Renal cortical epithelial cell (primary cell): ENCODE results near the gene G6PD. TPM values are rescaled to one million over a fixed set of nuclear protein-coding genes. Genes with fewer than 3 reads are reported as not detected.

Experiments used
- DNase-seq: peaks from one replicate; pipeline ENCODE4 v3.0.0-alpha.2; 2011; ENCODE audit warnings: low read depth
- total RNA-seq: library from RNA; depleted of rRNA; stranded (reverse); fragments of >200 nt; gene quantifications from 2 replicates; pipeline ENCODE4 v1.2.3, GENCODE V29; 2014

The G6PD gene
- total RNA-seq, 1 donor from 2014 or later = 152 TPM

DNA sequence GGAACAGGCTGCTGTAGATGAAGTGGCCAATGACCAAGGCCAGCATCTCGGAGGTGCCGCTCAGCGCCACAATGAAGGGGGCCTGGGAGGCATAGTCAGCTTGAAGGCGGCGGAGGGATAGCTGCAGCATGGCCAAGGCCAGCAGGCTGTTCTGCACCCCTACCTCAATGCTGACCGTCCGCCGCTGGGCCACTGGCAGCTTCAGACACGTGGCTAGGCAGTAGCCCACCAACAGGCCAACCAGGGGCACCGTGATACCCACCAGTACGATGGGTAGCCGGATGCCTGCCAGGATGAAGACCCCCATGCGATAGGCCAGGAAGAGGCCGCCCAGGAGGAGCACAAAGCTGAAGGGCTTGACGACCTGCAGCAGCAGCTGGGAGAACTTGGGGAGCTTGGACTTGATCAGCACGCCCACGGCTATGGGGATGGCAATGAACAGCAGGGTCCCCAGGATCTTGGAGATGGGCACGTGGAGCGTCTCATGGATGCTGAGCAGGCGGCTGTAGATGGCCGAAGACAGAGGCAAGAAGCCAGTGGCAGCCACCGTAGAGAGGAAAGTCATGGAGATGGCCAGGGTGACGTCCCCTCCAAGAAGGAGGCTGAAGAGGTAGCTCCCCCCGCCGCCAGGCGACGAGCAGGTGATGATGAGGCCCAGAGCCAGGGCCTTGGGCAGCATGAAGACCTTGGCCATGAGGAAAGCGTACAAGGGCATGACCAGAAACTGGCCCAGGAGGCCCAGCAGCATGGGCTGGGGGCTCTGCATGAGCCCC lies 58.9 kb downstream of the G6PD start:
- no peak for DNase-seq

DNA sequence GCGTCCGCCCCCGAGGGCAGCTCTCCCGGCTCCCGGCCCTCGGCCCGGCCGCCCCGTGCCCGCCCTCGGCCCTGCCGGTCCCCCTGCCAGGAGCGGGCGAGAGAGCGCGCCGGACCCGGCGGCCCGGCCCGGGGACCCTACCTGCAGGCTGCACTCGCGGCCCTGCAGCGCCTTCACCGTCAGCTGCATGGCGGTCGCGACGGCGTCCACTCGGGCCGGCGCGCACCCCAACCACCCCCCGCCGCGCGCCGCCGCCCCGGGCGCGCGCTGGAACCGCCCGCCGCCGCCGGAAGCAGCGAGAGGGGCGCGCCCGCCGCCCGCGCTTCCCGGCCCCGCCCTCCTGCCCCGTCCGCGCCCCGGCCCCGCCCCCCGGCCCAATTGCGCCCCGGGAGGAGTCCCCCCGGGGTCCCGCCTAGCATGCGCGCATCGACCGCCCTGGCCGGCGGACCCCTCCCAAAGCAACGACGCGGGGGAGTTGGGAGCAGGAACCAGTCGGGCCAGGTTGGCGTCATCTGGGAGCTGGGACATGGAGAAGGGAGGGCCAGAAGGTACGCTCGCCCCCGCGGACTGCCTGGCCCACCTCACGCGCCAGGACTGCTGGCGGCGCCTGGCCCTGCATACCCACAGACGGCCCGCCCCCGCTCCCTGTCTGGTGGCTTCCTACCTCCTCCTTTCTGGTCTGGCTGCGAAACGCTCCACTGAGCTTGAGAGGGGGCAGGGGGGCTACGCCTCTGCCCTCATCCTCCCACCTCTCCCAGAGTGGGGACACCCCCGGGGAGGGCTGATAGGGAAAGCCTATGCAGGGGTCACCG lies 60.0 kb downstream of the G6PD start, which contains the start of gene UBL4A:
TSS of gene UBL4A (minus strand) at position 220 of the 812 bp plus-strand sequence. CDS start at position 189, 31 bp downstream.
- DNase-seq = peak; percentile 21

DNA sequence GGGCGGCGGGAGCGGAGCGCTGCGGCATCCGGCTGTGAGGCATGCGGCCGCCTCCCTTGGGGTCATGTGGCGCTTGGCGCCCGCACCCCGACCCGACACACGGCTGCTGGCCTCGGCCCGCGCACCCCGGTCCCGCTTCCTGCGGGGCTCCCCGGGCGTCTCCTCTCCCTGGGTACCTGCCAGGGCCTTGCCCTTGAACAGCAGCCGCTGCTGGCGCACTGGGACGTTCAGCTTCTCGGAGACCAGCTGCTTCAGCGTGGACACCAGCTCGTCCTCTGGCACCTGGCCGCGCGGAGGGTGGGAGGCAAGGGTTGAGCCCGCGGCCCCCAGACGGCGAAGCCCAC lies 60.6 kb downstream of the G6PD start:
- no peak for DNase-seq

DNA sequence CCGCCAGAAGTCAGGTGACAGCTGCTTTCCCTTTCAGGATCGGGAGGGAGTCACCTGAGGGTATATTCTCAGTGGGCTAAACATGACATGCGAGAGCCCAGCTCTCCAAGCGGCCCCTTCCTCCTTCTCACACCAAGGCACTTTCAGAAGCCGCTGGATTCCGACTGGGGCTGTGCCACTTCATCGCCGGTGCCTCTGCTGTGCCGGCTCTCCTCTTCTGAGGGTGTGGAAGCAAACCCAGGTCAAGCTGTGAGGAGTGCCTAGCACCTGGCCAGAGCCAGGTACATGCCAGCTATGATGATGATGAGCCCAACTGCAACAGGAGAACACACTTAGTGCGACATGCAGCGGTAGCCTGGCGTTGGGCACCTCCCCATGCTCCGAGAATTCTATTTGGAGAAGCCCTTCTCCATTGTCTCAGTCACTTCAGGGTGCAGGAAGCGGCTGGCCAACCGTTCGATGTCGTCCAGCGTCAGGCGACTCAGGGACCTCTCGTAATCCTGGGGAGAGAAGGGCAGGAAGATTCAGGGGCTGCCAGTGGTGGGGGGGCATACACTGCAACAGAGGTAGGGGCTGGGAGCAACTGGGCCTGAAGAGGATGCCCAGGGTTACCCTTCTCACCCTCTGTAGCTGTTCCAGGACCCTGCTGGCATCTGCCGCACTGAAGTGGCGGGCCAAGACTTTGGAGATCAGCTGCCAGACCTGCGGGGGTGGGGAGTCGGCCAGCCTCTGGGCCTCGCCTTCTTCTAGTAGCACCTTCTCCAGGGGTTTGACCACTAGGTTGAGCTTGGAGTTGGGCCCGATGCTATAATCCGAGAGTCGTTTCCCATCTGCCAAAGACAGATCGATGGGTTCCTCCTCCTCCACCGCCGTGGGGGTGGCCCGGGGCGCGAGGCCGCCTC lies 61.2 kb downstream of the G6PD start:
- no peak for DNase-seq

DNA sequence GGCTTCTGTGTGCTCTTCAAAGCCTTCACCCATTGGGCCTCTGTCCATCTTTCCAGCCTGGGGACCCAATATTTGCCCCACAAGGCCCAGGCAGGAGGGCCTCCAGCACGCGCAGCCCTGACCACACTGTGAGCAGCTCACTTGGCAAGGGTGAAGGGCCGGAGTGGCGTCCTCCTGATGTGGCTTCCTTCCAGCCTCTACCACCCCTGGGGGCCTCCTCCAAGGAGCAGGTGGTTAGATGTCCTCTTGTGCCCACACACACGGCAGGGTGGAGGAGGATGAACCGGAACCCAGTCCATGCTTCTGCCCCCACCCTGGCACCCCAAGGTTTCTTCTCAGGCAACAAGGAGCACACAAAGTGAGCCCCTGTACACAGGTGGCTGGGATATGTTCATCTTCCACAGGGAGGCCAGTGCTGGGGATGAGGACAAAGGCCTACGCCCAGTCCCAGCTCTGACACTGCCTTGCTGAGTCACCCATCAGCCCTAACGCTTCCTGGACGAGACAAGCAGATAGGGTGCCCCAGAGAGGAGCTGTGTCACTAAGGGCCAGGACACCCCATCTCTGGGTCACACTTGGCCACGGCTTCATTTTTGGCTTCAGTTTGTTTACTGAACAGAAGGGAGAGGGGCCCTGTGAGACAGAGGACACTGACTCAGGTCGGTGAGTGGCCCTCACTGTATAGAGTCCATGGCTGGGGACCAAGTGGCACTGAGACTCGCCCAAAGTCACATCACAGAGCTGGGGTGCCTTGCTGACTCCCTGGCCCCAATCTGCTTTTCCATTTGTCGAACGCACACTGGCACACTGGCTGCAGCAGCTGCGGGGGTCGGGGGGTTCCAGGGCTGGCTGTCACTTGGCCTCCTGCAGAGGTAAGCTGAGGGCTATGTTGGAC lies 62.1 kb downstream of the G6PD start:
- no peak for DNase-seq

DNA sequence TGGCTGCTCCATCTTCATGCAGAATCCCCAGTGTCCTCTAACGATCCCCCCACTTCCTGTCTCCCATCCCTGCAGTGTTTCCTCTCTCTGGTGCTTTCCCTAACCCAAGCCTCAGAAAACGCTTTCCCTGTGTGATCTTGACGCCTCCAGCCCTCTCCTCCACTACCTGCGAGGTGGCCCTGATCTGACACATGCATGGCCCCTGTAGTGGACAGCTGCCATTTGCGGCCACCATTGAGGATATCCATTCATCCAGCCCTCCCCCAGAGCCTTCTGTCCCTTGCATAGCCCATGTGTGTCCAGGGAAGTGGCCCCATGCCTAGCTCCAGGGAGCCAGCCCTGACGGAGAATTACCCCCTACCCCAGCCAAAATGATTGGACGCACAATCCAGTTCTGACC lies 63.3 kb downstream of the G6PD start:
- no peak for DNase-seq

DNA sequence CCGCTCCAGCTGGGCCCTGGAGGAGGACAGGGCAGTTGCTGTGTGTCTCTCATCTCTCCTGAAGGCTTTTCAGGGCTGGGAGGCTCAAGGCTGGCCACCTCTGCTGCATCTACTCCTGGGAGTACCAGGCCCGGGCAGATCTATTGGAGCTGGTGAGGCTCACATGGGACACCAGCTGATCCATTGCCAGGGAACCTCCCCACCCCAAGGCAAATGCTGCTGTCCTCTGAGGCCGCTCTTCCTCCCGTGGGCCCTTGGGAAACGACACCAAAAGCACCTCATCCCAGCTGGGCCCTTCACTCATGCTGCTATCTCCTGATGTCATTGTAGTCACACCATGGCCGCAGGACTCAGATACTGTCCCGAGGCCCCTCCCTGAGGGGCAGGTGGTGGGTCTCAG lies 63.9 kb downstream of the G6PD start:
- DNase-seq = no peak

DNA sequence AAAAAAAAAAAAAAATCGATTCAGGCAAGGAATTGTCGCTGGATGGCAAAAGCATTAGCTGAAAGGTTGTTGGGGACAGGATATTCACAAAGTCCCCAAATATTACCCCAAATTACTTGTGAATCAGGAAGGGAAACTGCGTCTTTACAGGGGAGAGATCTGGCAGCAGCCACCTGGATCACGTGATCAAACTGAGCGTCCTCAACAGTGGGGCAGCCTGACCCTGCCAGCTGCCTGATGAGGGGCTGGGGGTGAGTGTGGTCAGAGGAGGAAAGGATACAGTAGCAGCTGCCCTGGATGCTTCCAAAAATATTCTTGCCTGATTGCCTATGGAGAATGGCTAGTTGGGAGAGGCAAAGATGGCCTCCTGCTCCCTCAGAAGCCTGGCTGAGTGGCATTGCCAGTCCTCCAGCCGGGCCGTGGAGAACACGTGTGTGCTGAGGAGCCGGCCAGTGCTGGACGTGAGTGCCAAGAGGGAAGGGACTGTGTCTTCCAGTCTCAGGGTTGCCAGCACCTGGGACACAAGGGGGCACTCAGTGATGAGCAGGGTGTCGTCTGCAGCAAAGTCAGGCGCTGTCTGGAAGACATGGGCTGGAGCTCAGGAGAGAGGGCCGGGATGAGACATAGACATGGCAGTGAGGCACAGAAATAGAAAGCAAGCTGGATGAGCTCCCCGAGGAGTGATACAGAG lies 64.6 kb downstream of the G6PD start:
- DNase-seq = no peak

Other genes with a start within 250 kb of the G6PD start
- 1,833 and 2,112 TPM in 2 replicates for gene FLNA, start 172.2 kb downstream of the G6PD start, total RNA-seq
- 14.9 and 16.8 TPM in 2 replicates for gene EMD, start 167.6 kb downstream of the G6PD start, total RNA-seq
- gene RPL10, start 148.5 kb downstream of the G6PD start, total RNA-seq = 3,735 and 5,196 TPM in 2 replicates
- 34.7 and 42.5 TPM in 2 replicates for gene DNASE1L1, start 137.6 kb downstream of the G6PD start, total RNA-seq
- 16.8 and 21.2 TPM in 2 replicates for gene TAFAZZIN, start 135.3 kb downstream of the G6PD start, total RNA-seq
- gene ATP6AP1, start 118.2 kb downstream of the G6PD start, total RNA-seq = 69.8 and 70.8 TPM in 2 replicates
- 37.3 and 104 TPM in 2 replicates for gene GDI1, start 109.7 kb downstream of the G6PD start, total RNA-seq
- 65.8 and 71.8 TPM in 2 replicates for gene FAM50A, start 102.7 kb downstream of the G6PD start, total RNA-seq
- 13.0 and 33.7 TPM in 2 replicates for gene PLXNA3, start 88.6 kb downstream of the G6PD start, total RNA-seq
- gene LAGE3, start 67.6 kb downstream of the G6PD start, total RNA-seq = 14.0 and 24.5 TPM in 2 replicates
- gene UBL4A, start 60.2 kb downstream of the G6PD start, total RNA-seq = 48.8 and 65.8 TPM in 2 replicates
- 10.9 and 47.0 TPM in 2 replicates for gene SLC10A3, start 56.2 kb downstream of the G6PD start, total RNA-seq
- gene FAM3A, start 30.6 kb downstream of the G6PD start, total RNA-seq = 16.5 and 42.0 TPM in 2 replicates
- gene IKBKG, start 774 bp upstream of the G6PD start, total RNA-seq = 14.9 and 17.9 TPM in 2 replicates
- not detected in 2 replicates for gene CTAG1A, start 38.3 kb upstream of the G6PD start, total RNA-seq
- gene CTAG1B, start 72.4 kb upstream of the G6PD start, total RNA-seq = not detected in 2 replicates
- gene CTAG2, start 106.7 kb upstream of the G6PD start, total RNA-seq = not detected in 2 replicates
- gene GAB3, start 204.2 kb upstream of the G6PD start, total RNA-seq = 0.70 and 0.87 TPM in 2 replicates
- gene DKC1, start 216.0 kb upstream of the G6PD start, total RNA-seq = 40.4 and 47.8 TPM in 2 replicates